ENCODE data around the gene CSNK1G3.

The CSNK1G3 gene

GRCh38 chr5:123601610-123602009 is 89.6 kb downstream of the CSNK1G3 start:
- no peaks in the 10 kb centered on the region; the same call in 1 of the 2 replicates for H3K36me3 ChIP-seq (ENCODE audit: control insufficient read depth, insufficient read depth, low read length)
- H3K27me3 ChIP-seq (replicated peaks; ENCODE audit: control insufficient read depth, insufficient read depth, low read length): no peaks in the 10 kb centered on the region
- no peak for DNase-seq (ENCODE audit: extremely low read depth, insufficient read length)
- TF ChIP-seq, protein P1, sequence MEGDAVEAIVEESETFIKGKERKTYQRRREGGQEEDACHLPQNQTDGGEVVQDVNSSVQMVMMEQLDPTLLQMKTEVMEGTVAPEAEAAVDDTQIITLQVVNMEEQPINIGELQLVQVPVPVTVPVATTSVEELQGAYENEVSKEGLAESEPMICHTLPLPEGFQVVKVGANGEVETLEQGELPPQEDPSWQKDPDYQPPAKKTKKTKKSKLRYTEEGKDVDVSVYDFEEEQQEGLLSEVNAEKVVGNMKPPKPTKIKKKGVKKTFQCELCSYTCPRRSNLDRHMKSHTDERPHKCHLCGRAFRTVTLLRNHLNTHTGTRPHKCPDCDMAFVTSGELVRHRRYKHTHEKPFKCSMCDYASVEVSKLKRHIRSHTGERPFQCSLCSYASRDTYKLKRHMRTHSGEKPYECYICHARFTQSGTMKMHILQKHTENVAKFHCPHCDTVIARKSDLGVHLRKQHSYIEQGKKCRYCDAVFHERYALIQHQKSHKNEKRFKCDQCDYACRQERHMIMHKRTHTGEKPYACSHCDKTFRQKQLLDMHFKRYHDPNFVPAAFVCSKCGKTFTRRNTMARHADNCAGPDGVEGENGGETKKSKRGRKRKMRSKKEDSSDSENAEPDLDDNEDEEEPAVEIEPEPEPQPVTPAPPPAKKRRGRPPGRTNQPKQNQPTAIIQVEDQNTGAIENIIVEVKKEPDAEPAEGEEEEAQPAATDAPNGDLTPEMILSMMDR (IDR thresholded peaks at IDR 0.05; ENCODE audit: insufficient read depth, low read length, poor library complexity, severe bottlenecking): no peak
- no peak overlapping the region for H3K4me3 ChIP-seq (replicated peaks; ENCODE audit: low read depth, low read length)

GRCh38 chr5:123605822-123606221 is 93.8 kb downstream of the CSNK1G3 start:
- Histone ChIP-seq H3K4me3 (replicated peaks; ENCODE audit: low read depth, low read length) (no peak overlapping the region), H3K36me3 (ENCODE audit: control insufficient read depth, insufficient read depth, low read length) (no peaks in the 10 kb centered on the region; the same call in none of the 2 replicates), H3K27me3 (replicated peaks; ENCODE audit: control insufficient read depth, insufficient read depth, low read length) (no peaks in the 10 kb centered on the region)
- TF ChIP-seq, protein P1 (IDR thresholded peaks at IDR 0.05; ENCODE audit: insufficient read depth, low read length, poor library complexity, severe bottlenecking): no peak
- no peak for DNase-seq (ENCODE audit: extremely low read depth, insufficient read length)

GRCh38 chr5:123610209-123610608 is 98.2 kb downstream of the CSNK1G3 start:
- DNase-seq (ENCODE audit: extremely low read depth, insufficient read length): no peak
- TF ChIP-seq, protein P1 (IDR thresholded peaks at IDR 0.05; ENCODE audit: insufficient read depth, low read length, poor library complexity, severe bottlenecking): no peak
- no peaks in the 10 kb centered on the region for H3K27me3 ChIP-seq (replicated peaks; ENCODE audit: control insufficient read depth, insufficient read depth, low read length)
- peaks cover 2% of the 10 kb centered on the region for H3K36me3 ChIP-seq (ENCODE audit: control insufficient read depth, insufficient read depth, low read length)
- no peak overlapping the region for H3K4me3 ChIP-seq (replicated peaks; ENCODE audit: low read depth, low read length)

DNA sequence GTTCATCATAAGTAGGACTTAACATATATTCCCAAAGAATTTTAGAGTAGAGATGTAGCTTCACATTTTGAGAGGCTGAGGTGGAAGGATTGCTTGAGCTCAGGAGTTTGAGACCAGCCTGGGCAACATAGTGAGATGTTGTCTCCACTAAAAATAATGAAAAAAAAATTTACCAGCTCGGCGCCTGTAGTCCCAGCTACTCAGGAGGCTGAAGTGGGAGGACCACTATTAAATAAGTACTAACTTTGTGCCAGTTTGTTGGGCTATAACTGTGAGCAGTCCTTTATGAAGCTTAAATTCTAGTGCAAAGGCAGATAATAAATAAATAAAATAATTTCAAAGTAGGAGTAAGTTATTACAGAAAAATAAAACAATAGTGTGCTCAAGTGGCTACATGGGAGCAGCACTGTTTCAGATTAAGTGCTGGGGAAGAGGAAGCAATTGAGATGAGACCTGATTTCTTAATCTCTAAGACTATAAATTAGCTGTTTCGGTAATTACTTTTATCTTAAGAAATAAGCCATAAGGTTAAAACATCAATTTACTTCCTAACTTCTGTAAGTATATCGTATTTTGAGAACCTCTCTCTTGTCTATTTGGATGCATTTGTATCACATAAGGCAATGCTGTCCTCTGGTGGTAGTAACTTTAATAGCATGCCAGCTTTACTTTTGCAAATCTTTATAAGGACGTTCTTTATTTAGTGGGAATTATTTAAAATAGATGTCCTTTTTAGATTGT is 98.9 kb downstream of the CSNK1G3 start:
- no peaks in the 10 kb centered on the region for H3K27me3 ChIP-seq (replicated peaks; ENCODE audit: control insufficient read depth, insufficient read depth, low read length)
- TF ChIP-seq, protein P1 (IDR thresholded peaks at IDR 0.05; ENCODE audit: insufficient read depth, low read length, poor library complexity, severe bottlenecking): peak; percentile 89
- H3K36me3 ChIP-seq (ENCODE audit: control insufficient read depth, insufficient read depth, low read length): peaks cover 2% of the 10 kb centered on the region
- peak; percentile 22 for DNase-seq (ENCODE audit: extremely low read depth, insufficient read length)
- no peak overlapping the region for H3K4me3 ChIP-seq (replicated peaks; ENCODE audit: low read depth, low read length)

GRCh38 chr5:123611406-123611709 is 99.4 kb downstream of the CSNK1G3 start:
- TF ChIP-seq, protein P1 (IDR thresholded peaks at IDR 0.05; ENCODE audit: insufficient read depth, low read length, poor library complexity, severe bottlenecking): no peak

DNA sequence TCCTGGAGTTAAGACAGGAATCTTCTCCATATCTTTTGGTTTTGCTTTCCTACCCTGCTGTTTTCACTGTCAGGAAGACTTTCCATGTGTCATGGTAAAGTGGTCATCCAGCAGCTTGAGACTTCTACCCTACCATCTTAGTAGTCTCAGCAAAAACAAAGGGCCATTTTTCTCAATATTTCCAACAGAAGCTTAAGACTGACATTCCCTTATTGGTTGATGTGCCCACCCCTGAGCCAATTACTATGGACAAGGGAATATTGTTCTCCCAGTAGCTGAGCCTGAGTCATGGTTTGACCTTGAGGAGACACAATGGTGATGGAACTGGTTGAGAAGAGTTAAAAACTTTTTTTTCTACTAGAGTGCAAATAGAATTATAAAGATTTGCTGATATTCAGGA is 105.6 kb downstream of the CSNK1G3 start:
- Histone ChIP-seq H3K36me3 (ENCODE audit: control insufficient read depth, insufficient read depth, low read length) (peaks cover 4% of the 10 kb centered on the region), H3K27me3 (replicated peaks; ENCODE audit: control insufficient read depth, insufficient read depth, low read length) (no peaks in the 10 kb centered on the region), H3K4me3 (replicated peaks; ENCODE audit: low read depth, low read length) (no peak overlapping the region)
- TF ChIP-seq, protein P1 (IDR thresholded peaks at IDR 0.05; ENCODE audit: insufficient read depth, low read length, poor library complexity, severe bottlenecking): no peak
- no peak for DNase-seq (ENCODE audit: extremely low read depth, insufficient read length)

More at GRCh38 chr5:123611406-123611709, 99.4 kb downstream of the CSNK1G3 start:
- H3K36me3 ChIP-seq (ENCODE audit: control insufficient read depth, insufficient read depth, low read length): peaks cover 2% of the 10 kb centered on the region
- H3K4me3 ChIP-seq (replicated peaks; ENCODE audit: low read depth, low read length): no peak overlapping the region
- H3K27me3 ChIP-seq (replicated peaks; ENCODE audit: control insufficient read depth, insufficient read depth, low read length): no peaks in the 10 kb centered on the region
- no peak for DNase-seq (ENCODE audit: extremely low read depth, insufficient read length)
